HepG2 (cell line): ENCODE data around the gene CCDC117. TPM values are rescaled to one million over a fixed set of nuclear protein-coding genes. Genes with fewer than 3 reads are reported as not detected.

Experiments used
- ARNTL ChIP-seq: sonication (generic); formaldehyde crosslinking; IDR thresholded peaks from 2 replicates; pipeline ENCODE4 v1.4.0; 2020; ENCODE audit warnings: mild to moderate bottlenecking, missing genetic modification reagents
- CCDC6 ChIP-seq: sonication (generic); formaldehyde crosslinking; IDR thresholded peaks from 2 replicates; pipeline ENCODE4 v1.8.1; 2022; ENCODE audit warnings: mild to moderate bottlenecking, missing genetic modification reagents, moderate library complexity
- CEBPG ChIP-seq: IDR thresholded peaks from 2 replicates; pipeline ENCODE4 v1.6.1; 2016
- HES4 ChIP-seq: sonication (generic); formaldehyde crosslinking; IDR thresholded peaks from 2 replicates; pipeline ENCODE4 v1.9.0; 2021; ENCODE audit warnings: mild to moderate bottlenecking, missing genetic modification reagents, borderline replicate concordance
- HHEX ChIP-seq: IDR thresholded peaks from 2 replicates; pipeline ENCODE4 v1.6.1; 2016; ENCODE audit warnings: control low read depth
- HNF4A ChIP-seq: sonication (generic); formaldehyde crosslinking; IDR thresholded peaks from 2 replicates; pipeline ENCODE4 v1.4.0; 2020; ENCODE audit warnings: missing genetic modification reagents
- KDM3A ChIP-seq: IDR thresholded peaks from 2 replicates; pipeline ENCODE4 v1.6.1; 2018; ENCODE audit warnings: low read depth, missing compliant biosample characterization
- KDM4B ChIP-seq: sonication (generic); formaldehyde crosslinking; IDR thresholded peaks from 2 replicates; pipeline ENCODE4 v1.4.0; 2020; ENCODE audit warnings: missing genetic modification reagents
- LCORL ChIP-seq, 2 experiments: fragments of 450-650 bp in 1 of 2; sonication (generic) in 1 of 2; formaldehyde crosslinking in 1 of 2; IDR thresholded peaks; 2 replicates each; pipeline versions ENCODE4 v1.5.0 to v1.6.1; 2017 to 2020; ENCODE audit warnings: antibody characterized with exemption in 1 of 2, missing genetic modification reagents in 1 of 2
- MAZ ChIP-seq, 2 experiments: sonication (generic) in 1 of 2; formaldehyde crosslinking in 1 of 2; IDR thresholded peaks; 2 replicates each; pipeline versions ENCODE4 v1.5.0 to v1.6.1; 2012 to 2020; ENCODE audit warnings: low read depth in 2 of 2, mild to moderate bottlenecking in 2 of 2, borderline replicate concordance in 1 of 2, improper control_type of control experiment in 1 of 2, low read length in 1 of 2, missing genetic modification reagents in 1 of 2, moderate library complexity in 1 of 2
- MTF1 ChIP-seq: sonication (generic); formaldehyde crosslinking; IDR thresholded peaks from 2 replicates; pipeline ENCODE4 v1.5.0; 2020; ENCODE audit warnings: missing genetic modification reagents
- NR2F1 ChIP-seq, 2 experiments: fragments of 450-650 bp in 1 of 2; formaldehyde crosslinking in 1 of 2; IDR thresholded peaks; 2 replicates each; pipeline versions ENCODE4 v1.5.0 to v1.6.1; 2016 to 2020; ENCODE audit warnings: mild to moderate bottlenecking in 1 of 2, missing compliant biosample characterization in 1 of 2, missing genetic modification reagents in 1 of 2, moderate library complexity in 1 of 2
- POGZ ChIP-seq: sonication (generic); formaldehyde crosslinking; IDR thresholded peaks from 2 replicates; pipeline ENCODE4 v1.4.0; 2020; ENCODE audit warnings: mild to moderate bottlenecking, missing genetic modification reagents
- REPIN1 ChIP-seq: sonication (generic); formaldehyde crosslinking; IDR thresholded peaks from 2 replicates; pipeline ENCODE4 v1.8.0; 2022; ENCODE audit warnings: missing genetic modification reagents, low read depth, mild to moderate bottlenecking, borderline replicate concordance
- STAT5B ChIP-seq: sonication (generic); formaldehyde crosslinking; IDR thresholded peaks from 2 replicates; pipeline ENCODE4 v1.4.0; 2020; ENCODE audit warnings: missing genetic modification reagents
- ZFX ChIP-seq: sonication (generic); formaldehyde crosslinking; IDR thresholded peaks from 2 replicates; pipeline ENCODE4 v1.4.0; 2020; ENCODE audit warnings: mild to moderate bottlenecking, low read depth, missing genetic modification reagents, moderate library complexity
- ZNF10 ChIP-seq: sonication (generic); formaldehyde crosslinking; IDR thresholded peaks from 2 replicates; pipeline ENCODE4 v1.4.0; 2020; ENCODE audit warnings: mild to moderate bottlenecking, low read depth, missing genetic modification reagents, borderline replicate concordance
- ZNF282 ChIP-seq: fragments of 450-650 bp; IDR thresholded peaks from 2 replicates; pipeline ENCODE4 v1.6.1; 2018; ENCODE audit not compliant: partially characterized antibody
- ZNF329 ChIP-seq: sonication (generic); formaldehyde crosslinking; IDR thresholded peaks from 2 replicates; pipeline ENCODE4 v1.9.0; 2021; ENCODE audit warnings: low read depth, mild to moderate bottlenecking, missing genetic modification reagents
- ZNF430 ChIP-seq: sonication (generic); formaldehyde crosslinking; IDR thresholded peaks from 2 replicates; pipeline ENCODE4 v1.9.0; 2021; ENCODE audit warnings: mild to moderate bottlenecking, missing genetic modification reagents
- ZNF468 ChIP-seq: sonication (generic); formaldehyde crosslinking; IDR thresholded peaks from 2 replicates; pipeline ENCODE4 v1.8.0; 2022; ENCODE audit warnings: mild to moderate bottlenecking, moderate library complexity, missing genetic modification reagents
- ZNF746 ChIP-seq: sonication (generic); formaldehyde crosslinking; IDR thresholded peaks from 2 replicates; pipeline ENCODE4 v1.8.0; 2022; ENCODE audit warnings: mild to moderate bottlenecking, missing genetic modification reagents
- polyA plus RNA-seq, 8 experiments: library from polyadenylated mRNA; depleted of rRNA in 3 of 8; stranded (reverse) in 7 of 8; unstranded in 1 of 8; fragments of >200 nt; fragmentation: Illumina TruSeq in 4 of 8; extraction: Trizol in 4 of 8; gene quantifications; 2 replicates each; pipeline versions ENCODE4 v1.2.1 to v1.2.3, GENCODE V29; 2011 to 2016; ENCODE audit warnings: low read depth in 4 of 8, missing spikeins in 1 of 8, mixed read lengths in 1 of 8; ENCODE audit not compliant: insufficient read depth in 1 of 8
- total RNA-seq, 5 experiments: library from RNA; depleted of rRNA; stranded (reverse); fragments of >200 nt; fragmentation: Illumina TruSeq; extraction: Trizol; gene quantifications; 2 replicates each; pipeline ENCODE4 v1.2.3, GENCODE V29; 2016; ENCODE audit warnings: low read depth in 1 of 5
- TF ChIP-seq, protein P1 (sequence below): sonication (generic); formaldehyde crosslinking; IDR thresholded peaks from 2 replicates; pipeline ENCODE4 v1.5.0; 2020; ENCODE audit warnings: missing genetic modification reagents
- TF ChIP-seq, protein P2 (sequence below): IDR thresholded peaks from 2 replicates; pipeline ENCODE4 v1.6.1; 2016; ENCODE audit warnings: mild to moderate bottlenecking, missing biosample characterization, missing genetic modification reagents
- TF ChIP-seq, protein P3 (sequence below): sonication (generic); formaldehyde crosslinking; IDR thresholded peaks from 2 replicates; pipeline ENCODE4 v1.9.0; 2022; ENCODE audit warnings: low read depth, missing genetic modification reagents

CCDC117 gene
- total and polyA plus RNA-seq, 2 of the 13 experiments (the other 11 are each of a cell fraction or from before 2014, with no cell fraction given), result 12.6 to 34.2 TPM

DNA sequence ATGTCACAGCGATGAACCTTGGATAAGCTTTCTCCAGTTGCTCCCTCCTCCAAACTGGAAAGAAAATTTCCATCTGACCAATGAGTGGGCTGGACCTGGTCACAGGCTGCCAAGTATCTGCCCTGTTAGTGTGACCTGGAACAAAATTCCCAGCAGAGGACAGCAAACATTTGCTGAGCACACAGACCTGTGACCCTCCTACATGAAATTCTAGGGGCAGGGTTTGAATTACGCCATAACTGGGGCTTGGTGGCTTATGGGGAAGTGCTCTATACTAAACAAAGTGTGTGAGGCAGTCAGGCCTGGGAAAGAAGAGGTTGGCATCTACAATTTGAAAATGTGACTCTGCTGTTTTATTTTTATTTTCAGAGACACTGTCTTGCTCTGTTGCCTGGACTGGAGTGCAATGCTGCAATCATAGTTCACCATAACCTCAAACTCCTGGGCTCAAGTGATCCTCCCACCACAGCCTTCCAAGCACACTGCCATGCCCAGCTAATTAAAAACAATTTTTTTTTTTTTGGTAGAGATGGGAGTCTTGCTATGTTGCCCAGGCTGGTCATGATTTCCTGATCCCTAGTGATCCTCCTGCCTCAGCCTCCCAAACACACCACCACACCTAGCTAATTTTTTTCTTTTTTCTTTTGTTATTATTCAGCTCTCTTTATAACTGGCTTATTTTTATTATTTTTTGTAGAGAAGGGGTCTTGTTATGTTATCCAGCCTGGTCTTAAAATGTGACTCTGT lies 41.5 kb downstream of the CCDC117 start (continued):
- TF ChIP-seq, protein P1, sequence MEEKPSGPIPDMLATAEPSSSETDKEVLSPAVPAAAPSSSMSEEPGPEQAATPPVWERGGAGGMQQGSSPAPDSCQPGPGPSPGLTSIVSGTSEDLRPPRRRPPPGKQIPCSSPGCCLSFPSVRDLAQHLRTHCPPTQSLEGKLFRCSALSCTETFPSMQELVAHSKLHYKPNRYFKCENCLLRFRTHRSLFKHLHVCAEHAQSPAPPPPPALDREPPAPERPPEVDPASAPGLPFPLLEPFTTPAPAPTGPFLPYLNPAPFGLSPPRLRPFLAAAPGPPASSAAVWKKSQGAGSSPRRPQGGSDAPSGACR (CRISPR knock-in tag), result 0 out of 2 replicates have a peak, but pooled peaks have one; percentile 56
- TF ChIP-seq KDM4B (peak; percentile 76; the same call in 1 of the 2 replicates), ZNF746 (CRISPR knock-in tag) (0 out of 2 replicates have a peak, but pooled peaks have one; percentile 46), POGZ (CRISPR knock-in tag) (peak; percentile 86), NR2F1 (CRISPR knock-in tag; IDR thresholded peaks at IDR 0.05) (peak; percentile 90 to 94), MTF1 (CRISPR knock-in tag) (no peak), CCDC6 (CRISPR knock-in tag) (no peak), ZNF329 (CRISPR knock-in tag) (no peak), HNF4A (peak; percentile 94), ZNF430 (CRISPR knock-in tag) (no peak), ARNTL (CRISPR knock-in tag) (peak; percentile 65; the same call in 1 of the 2 replicates), CEBPG (peak; percentile 96), ZFX (CRISPR knock-in tag) (0 out of 2 replicates have a peak, but pooled peaks have one; percentile 31), REPIN1 (peak; percentile 40), HES4 (CRISPR knock-in tag) (no peak), STAT5B (0 out of 2 replicates have a peak, but pooled peaks have one; percentile 39), ZNF468 (no peak), ZNF10 (no peak), KDM3A (no peak), MAZ (IDR thresholded peaks at IDR 0.05; ENCODE audit: borderline replicate concordance, low read depth, low read length) (no peak), MAZ (CRISPR knock-in tag; IDR thresholded peaks at IDR 0.05; ENCODE audit: low read depth) (peak; percentile 60; the same call in 1 of the 2 replicates), LCORL (IDR thresholded peaks at IDR 0.05) (0 out of 2 replicates have a peak, but pooled peaks have one; percentile 3), LCORL (CRISPR knock-in tag; IDR thresholded peaks at IDR 0.05) (peak; percentile 90), ZNF282 (no peak), HHEX (CRISPR knock-in tag) (peak; percentile 40; the same call in 1 of the 2 replicates)
- TF ChIP-seq, protein P2, sequence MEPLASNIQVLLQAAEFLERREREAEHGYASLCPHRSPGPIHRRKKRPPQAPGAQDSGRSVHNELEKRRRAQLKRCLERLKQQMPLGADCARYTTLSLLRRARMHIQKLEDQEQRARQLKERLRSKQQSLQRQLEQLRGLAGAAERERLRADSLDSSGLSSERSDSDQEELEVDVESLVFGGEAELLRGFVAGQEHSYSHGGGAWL (CRISPR knock-in tag), result 0 out of 2 replicates have a peak, but pooled peaks have one; percentile 20
- TF ChIP-seq, protein P3, sequence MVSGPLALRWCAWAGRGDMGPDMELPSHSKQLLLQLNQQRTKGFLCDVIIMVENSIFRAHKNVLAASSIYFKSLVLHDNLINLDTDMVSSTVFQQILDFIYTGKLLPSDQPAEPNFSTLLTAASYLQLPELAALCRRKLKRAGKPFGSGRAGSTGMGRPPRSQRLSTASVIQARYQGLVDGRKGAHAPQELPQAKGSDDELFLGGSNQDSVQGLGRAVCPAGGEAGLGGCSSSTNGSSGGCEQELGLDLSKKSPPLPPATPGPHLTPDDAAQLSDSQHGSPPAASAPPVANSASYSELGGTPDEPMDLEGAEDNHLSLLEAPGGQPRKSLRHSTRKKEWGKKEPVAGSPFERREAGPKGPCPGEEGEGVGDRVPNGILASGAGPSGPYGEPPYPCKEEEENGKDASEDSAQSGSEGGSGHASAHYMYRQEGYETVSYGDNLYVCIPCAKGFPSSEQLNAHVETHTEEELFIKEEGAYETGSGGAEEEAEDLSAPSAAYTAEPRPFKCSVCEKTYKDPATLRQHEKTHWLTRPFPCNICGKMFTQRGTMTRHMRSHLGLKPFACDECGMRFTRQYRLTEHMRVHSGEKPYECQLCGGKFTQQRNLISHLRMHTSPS (CRISPR knock-in tag), result peak; percentile 70; the same call in 1 of the 2 replicates
